ENCODE results near the gene SLC66A2. TPM values are rescaled to one million over a fixed set of nuclear protein-coding genes. Genes with fewer than 3 reads are reported as not detected.

SLC66A2 gene
- total RNA-seq, 4 donors from 2014 or later = 56.5 to 183 (median 92.9) TPM

DNA sequence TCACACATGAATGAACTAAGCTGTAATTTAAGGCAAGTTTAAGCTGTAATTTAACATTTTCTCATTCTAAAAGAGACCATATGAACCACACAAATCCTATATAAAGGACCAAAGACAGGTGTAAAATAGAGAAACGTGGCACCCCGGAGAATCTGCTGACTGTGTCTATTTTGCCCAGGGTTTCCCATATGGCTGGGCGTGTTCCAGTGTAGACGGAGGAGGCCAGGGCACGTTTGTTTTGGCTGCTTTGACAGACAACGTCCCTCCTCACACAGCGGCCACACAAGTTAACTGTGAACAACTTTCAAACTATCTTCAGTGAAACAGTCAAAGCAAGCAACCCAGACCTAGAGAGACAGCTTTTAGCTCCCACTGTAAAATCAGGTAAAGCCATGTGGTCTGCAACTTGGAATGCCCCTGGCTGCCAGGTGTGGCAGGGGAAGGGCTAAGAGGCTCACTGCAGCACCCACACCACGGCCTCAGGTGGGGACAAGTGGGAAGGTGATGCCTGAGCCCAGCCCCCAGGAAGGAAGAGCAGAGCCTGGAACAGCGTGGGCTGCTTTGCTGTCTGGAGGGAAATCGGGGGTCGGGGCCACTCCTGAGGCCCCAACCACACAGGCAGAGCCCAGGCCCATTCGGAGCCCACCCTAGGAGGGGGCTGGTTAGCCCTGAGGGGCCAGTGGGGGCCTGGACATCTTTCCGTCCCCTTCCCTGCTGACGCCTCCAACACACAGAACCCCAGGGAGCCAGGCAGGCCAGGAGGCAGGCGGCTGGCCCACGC, 40.7 kb downstream of the SLC66A2 start:
- H3K9me3 ChIP-seq = no peaks in the 10 kb centered on the region
- H3K27me3 ChIP-seq = no peaks in the 10 kb centered on the region
- H3K27ac ChIP-seq = no peak overlapping the region
- 92 to 94% methylated on average over 4 to 9 of the region's 16 CpGs for WGBS, 2 donors (ENCODE audit: low coverage in 1 of 2)
- H3K36me3 ChIP-seq = no peaks in the 10 kb centered on the region
- intact Hi-C loops (cut with DNase I; ENCODE audit: low total_unique reads) (no loop called here), in situ Hi-C loops (cut with MboI; ENCODE audit: low pct_ligation_motif_present in 1 of 4, low pct_unique_long_range_greater_than_20kb in 1 of 4, low sequenced_read_pairs in 3 of 4) (no loop called here)
- no peak overlapping the region for H3K4me3 ChIP-seq
- H3K4me1 ChIP-seq = no peaks in the 10 kb centered on the region
- no peak for TF ChIP-seq POLR2AphosphoS5 (IDR thresholded peaks at IDR 0.05)
- no peak for TF ChIP-seq POLR2A (IDR thresholded peaks at IDR 0.05)
- TF ChIP-seq EP300 (IDR thresholded peaks at IDR 0.05; ENCODE audit: low read depth) = no peak
- no peak for TF ChIP-seq CTCF (IDR thresholded peaks at IDR 0.05)
- no peak for DNase-seq

DNA sequence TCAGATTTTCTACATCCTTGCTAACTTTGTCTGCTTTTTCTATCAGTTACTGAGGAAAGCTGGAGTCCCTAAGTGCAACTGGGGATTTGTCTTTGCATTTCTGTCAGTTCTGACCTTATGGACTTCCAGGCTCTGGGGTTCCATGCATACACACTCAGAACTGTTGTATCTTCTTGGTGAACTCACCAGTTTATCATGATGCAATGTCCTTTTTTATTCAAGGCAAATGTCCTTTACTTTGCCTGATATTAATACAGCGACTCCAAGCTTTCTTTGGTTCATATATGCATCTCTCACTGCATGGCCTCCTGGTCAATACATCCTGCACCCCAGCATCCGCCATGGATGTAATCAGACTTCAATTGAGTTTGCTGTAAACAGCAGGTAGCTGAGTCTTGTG, 44.7 kb downstream of the SLC66A2 start:
- Histone ChIP-seq H3K4me3 (no peak overlapping the region), H3K27me3 (no peaks in the 10 kb centered on the region), H3K9me3 (no peaks in the 10 kb centered on the region), H3K27ac (no peak overlapping the region), H3K4me1 (no peaks in the 10 kb centered on the region), H3K36me3 (peaks cover 0 to 20% (median 8%) of the 10 kb centered on the region in 4 donors)
- no peak for DNase-seq
- intact Hi-C loops (cut with DNase I; ENCODE audit: low total_unique reads) = no loop called here
- TF ChIP-seq POLR2A (IDR thresholded peaks at IDR 0.05) (no peak), POLR2AphosphoS5 (IDR thresholded peaks at IDR 0.05) (no peak), EP300 (IDR thresholded peaks at IDR 0.05; ENCODE audit: low read depth) (no peak), CTCF (IDR thresholded peaks at IDR 0.05) (no peak)
- 94 to 100% methylated on average over 2 of the region's 2 CpGs for WGBS, 2 donors (ENCODE audit: low coverage in 1 of 2)
- in situ Hi-C loops (cut with MboI; ENCODE audit: low pct_ligation_motif_present in 1 of 4, low pct_unique_long_range_greater_than_20kb in 1 of 4, low sequenced_read_pairs in 3 of 4) = no loop called here

DNA sequence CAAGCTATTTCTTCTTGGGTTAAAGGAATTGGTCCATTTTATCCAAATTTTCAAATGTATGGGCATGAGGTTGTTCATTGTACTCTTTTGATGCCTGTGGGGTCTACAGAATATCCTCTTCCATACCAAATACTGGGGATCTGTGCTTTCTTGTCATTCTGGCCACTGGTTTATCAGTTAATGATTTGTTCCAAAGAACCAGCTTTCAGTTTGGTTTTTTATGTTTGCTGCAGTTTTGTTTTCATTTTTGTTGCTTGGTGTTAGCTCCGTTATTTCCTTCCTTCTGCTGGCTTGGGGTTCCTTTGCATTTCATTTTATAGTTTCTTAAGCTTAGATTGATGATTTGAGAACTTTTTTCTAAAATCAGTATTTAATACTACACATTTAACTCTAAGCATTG, 45.5 kb downstream of the SLC66A2 start:
- Histone ChIP-seq H3K4me1 (no peaks in the 10 kb centered on the region), H3K4me3 (no peak overlapping the region), H3K9me3 (no peaks in the 10 kb centered on the region), H3K36me3 (peaks cover 0 to 20% (median 8%) of the 10 kb centered on the region in 4 donors), H3K27ac (no peak overlapping the region), H3K27me3 (no peaks in the 10 kb centered on the region)
- no peak for DNase-seq
- TF ChIP-seq POLR2AphosphoS5 (IDR thresholded peaks at IDR 0.05) (no peak), CTCF (IDR thresholded peaks at IDR 0.05) (no peak), EP300 (IDR thresholded peaks at IDR 0.05; ENCODE audit: low read depth) (no peak), POLR2A (IDR thresholded peaks at IDR 0.05) (no peak)
- 56 to 77% methylated on average over 1 of the region's 1 CpG for WGBS, 2 donors (ENCODE audit: low coverage in 1 of 2)
- intact Hi-C loops (cut with DNase I; ENCODE audit: low total_unique reads) (no loop called here), in situ Hi-C loops (cut with MboI; ENCODE audit: low pct_ligation_motif_present in 1 of 4, low pct_unique_long_range_greater_than_20kb in 1 of 4, low sequenced_read_pairs in 3 of 4) (no loop called here)

DNA sequence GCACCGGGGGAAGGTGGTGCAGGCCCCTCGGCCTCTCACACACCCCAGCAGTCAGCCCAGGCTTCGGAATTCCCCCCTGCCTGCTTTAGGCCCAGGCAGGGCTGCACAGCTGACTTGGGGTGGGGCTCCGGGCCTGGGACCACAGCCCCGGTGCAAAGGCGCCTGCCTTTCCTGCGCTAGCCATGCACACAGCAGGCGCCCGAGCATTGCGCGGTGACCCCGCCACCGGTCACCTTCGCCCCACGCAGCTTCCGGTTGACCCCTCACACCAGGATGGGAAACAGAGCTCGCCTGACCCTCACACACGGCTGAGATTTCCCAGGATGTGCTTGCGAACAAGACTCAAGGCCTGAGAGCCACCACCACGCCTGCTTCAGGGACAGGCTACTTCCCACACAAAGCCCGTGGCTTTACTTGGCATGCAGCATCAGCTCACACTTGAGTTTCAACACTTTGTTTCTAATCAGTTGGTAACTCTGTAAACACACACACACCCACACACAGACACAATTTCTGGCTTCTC, 46.0 kb downstream of the SLC66A2 start:
- intact Hi-C loops (cut with DNase I; ENCODE audit: low total_unique reads) = no loop called here

More for the DNA sequence above, 46.0 kb downstream of the SLC66A2 start:
- H3K4me1 ChIP-seq = no peaks in the 10 kb centered on the region
- TF ChIP-seq EP300 (IDR thresholded peaks at IDR 0.05; ENCODE audit: low read depth) = no peak
- no peak for TF ChIP-seq POLR2AphosphoS5 (IDR thresholded peaks at IDR 0.05)
- TF ChIP-seq CTCF (IDR thresholded peaks at IDR 0.05) = no peak
- no peak for TF ChIP-seq POLR2A (IDR thresholded peaks at IDR 0.05)
- no peaks in the 10 kb centered on the region for H3K9me3 ChIP-seq
- no peak overlapping the region for H3K27ac ChIP-seq
- H3K4me3 ChIP-seq = no peak overlapping the region
- no peaks in the 10 kb centered on the region for H3K27me3 ChIP-seq
- 87 to 88% methylated on average over 3 to 16 of the region's 21 CpGs for WGBS, 2 donors (ENCODE audit: low coverage in 1 of 2)
- peaks cover 0 to 20% (median 8%) of the 10 kb centered on the region in 4 donors for H3K36me3 ChIP-seq
- in situ Hi-C loops (cut with MboI; ENCODE audit: low pct_ligation_motif_present in 1 of 4, low pct_unique_long_range_greater_than_20kb in 1 of 4, low sequenced_read_pairs in 3 of 4) = no loop called here
- DNase-seq = no peak

All from transverse colon (tissue), 4 donors.